Measurements from ENCODE around the gene SLC1A2.

SLC1A2 gene

DNA sequence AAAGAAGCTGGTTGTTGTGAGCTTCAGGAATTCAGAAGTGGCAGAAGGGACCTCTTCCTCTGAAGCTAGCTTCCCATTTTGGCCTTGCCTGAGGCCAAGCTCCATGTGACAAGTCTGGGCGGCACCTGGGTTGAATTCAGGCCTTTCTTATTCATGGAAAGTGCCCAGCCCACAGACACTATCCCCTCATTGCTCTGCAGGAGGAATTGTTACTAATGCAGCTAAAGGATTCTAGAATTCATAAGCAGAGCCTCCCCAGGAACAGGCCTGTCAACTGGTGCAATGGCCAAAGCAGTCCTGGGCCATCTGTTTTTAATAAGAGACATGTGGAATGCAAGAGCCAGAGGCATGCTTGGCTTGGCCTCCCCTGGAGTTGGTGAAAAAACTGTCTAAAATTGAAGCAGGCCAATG is 71.4 kb downstream of the SLC1A2 start:
- DNase-seq, result no peak

DNA sequence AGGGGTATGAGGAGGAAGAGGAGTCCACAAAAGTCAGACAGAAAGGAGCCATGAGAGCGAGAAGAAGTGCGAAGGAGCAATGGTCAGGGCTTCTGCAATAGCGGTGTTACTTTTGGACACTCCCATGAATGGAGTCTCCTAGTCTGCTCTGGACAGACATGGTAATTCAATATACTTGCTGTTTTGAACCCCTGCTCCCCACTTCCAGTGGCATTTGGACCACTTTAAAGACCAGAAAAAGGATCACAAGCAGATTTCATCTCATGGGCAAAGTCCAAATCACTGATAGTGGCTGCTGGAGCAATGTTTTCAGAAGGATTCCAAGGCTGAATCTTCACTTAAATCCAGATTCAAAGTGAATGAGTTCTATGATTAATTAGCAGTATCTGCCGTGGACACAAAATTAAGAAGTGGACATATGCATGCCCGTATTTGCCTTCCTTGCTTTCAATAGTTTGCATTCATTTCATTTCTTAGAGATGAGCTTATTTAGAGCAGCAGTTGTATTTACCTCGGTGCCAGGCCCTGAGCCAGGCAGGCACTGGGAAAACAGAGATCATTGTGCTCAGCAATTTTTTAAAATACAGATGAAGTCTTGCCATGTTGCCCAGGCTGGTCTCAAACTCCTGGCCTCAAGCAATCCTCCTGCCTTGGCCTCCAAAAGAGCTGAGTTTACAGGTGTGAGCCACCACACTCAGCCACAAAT is 72.0 kb downstream of the SLC1A2 start:
- no peak for DNase-seq

DNA sequence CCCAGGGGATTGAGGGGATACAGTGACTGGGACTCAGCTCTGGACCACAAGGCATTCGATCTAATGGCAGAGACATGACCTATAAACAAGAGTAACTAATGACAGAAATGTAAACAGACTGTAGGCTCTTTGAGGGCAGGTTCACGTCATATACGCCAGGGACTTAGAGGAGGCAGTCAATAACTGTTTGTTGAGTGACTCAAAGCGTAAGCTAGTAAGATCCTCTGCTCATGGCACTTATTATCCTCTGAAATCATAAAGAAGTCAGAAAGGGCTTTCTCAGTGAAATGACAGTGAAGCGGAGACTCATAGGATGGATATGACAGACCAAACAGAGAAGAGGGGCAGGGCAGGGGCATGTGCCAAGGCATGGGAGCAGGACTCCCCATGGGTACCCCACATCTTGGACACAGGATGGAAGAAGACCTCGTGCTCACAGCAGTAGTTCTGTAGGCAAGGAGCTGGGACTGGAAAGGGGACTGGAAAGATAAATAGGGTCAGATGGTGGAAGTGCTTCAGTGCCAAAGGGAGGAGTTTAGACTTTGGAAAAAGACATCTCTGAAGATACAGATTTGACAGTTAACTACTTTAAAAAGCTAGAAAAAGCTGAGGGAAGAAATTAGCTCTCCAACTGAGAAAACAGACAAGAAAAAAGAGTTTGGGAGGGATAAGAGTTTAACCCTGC is 72.7 kb downstream of the SLC1A2 start:
- DNase-seq, result no peak

DNA sequence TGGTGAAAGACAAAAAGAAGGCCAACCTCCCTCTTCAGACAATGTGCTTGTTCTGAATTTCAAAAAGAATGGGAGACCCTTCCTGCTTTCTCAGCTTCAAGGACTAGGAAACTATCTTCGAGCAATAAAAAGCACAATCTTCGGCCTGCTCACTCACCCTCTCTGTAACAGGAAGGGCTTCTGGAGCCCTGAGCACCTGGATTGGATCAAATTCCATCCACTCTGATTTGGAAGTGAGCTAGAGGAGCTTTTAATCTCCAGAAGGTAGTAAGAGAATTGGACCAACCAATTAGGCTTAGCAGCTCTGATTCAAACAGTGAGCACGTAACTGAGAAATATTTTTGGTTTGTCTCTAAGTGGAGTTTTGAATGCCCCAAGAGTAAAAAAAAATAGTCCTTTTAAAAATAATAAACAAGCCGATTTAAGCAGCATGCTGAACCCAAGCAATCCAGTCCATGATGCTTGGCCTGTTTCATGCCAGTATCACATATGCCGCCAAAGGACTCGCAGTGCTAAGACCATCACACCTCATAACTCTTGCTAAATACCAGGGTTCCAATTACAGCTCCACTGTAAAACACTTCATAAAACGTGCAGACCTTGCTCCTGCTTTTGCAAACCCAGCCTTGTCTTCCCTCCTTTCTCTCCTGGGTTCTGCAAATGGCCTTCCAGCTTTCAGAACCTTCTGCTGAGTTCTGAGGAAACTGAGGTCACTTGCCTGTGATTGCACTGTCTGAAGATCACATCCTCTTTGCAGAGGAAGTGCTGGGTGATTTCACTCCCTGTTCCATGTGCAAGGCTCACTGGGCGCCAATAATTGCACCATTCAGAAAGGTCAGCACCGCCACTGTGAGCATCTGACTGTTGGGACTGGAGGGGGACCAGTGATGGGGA is 74.4 kb downstream of the SLC1A2 start:
- DNase-seq, result no peak

DNA sequence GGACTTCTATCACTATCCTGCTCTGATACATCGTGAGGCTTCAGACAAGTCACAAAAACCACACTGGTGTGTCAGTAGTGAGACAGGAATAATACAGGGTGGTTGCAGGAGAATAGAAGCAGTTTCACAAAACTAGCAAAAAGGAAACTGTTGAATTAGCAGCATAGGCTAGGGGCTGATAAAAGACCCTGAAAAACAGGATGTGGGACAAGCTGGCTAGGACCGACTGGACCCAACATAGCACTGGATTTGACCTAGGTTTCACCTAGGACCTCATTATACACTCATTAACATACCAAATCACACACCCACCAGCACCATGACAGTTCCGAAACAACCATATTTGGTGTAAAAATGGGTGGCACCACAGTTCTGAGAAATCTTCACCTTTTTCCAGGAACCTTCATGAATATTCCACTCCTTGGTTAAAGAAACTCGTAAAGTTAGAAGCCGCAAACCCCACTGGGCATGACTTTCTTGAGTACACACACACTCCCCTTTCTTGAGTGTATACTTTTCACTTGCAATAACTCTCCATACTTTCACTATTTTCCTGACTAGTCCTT is 76.2 kb downstream of the SLC1A2 start:
- no peak for DNase-seq

GRCh38 chr11:35340715-35341114 is 78.6 kb downstream of the SLC1A2 start:
- DNase-seq, result no peak

- no peak for DNase-seq
Observed at GRCh38 chr11:35340071-35340470, 79.3 kb downstream of the SLC1A2 start.

GRCh38 chr11:35338921-35339320 is 80.4 kb downstream of the SLC1A2 start:
- no peak for DNase-seq

DNA sequence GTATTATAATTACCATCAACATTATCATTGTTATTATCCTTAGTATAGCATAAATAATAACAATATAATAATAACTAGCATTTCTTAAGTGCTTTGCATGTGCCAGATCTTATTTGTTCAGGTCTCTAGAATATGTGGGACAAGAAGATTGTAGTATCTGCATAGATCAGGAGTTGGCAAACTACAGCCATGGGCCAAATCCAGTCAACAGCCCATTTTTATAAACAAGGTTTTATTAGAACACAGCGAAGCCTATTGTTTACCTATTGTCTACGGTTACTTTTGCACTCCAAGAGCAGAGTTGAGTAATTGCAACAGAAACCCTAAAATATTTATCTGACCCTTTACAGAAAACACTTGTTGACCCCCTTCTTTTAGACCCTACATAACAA is 81.4 kb downstream of the SLC1A2 start:
- DNase-seq, result no peak

DNA sequence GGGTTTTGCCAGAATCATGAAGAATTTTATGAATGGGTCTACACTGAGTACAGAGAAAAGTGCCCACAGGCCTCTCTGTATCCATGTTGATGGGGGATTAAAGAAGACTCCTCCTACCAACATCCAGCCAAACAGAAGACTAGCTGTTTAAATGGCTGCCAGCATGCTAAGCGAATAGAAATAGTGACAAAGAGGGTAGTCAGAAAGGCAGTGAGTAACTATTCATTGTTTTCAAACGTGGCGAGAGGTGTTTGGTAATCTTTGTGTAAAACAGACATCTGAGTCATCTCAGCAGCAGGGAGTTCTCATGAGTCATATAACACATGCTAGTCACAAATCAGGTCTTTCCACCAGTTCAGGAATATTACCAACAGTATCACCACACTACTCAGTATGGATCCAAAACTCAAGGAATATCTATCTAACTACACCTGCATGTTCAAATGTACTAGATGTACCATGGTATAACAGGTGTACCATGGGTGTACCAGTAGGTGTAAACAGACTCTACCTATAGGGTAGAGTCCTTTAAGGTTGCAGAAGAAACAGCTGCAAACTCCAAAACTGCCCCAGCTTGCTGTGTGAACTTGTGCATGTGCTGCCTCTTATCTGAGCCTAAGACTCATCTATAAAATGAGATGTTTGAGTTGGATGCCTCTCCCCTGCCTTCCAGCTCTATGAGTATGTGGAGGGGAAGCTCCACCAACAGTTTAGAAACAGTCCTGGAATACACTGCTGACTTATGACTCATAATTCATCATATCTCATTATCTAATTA is 82.0 kb downstream of the SLC1A2 start:
- DNase-seq, result no peak

DNA sequence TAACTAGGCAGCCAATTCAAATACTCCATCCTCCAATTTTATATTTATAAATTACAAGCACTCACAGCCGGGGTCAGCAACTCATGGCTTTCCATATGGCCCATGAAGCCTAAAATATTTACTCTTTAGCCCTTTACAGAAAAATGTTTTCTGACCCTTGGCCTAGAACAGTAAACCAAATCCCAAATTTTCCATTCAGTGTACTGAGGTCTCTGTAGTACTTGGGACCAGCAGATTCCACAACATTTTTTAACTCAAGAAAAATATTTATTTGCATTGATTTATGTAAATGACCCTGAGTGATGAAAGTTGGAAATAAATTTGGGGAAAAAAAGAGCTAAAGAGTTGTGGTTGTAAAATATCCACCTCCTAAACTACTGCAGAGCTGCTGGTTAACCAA is 82.6 kb downstream of the SLC1A2 start:
- no peak for DNase-seq

DNA sequence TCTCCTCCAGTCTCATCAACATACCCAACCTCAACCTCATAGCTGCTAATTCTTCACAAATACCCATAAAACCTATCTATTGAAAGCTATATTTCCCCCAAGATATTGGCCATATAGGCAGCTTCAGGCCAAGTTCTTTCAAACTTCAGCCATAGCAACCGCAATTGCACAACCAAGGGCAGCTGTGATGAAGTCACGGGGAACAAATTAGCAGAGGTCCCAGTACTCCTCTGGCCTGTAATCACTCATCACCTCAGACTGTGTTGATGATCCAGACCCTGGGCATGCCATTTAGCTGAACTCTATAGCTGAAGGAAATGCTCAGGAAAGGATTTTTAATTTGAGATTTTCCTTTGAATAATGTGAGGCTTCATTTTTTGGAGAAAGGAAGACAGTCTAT is 84.1 kb downstream of the SLC1A2 start:
- no peak for DNase-seq

GRCh38 chr11:35334385-35335090 is 84.8 kb downstream of the SLC1A2 start:
- DNase-seq, result peak; percentile 5 to 15

DNA sequence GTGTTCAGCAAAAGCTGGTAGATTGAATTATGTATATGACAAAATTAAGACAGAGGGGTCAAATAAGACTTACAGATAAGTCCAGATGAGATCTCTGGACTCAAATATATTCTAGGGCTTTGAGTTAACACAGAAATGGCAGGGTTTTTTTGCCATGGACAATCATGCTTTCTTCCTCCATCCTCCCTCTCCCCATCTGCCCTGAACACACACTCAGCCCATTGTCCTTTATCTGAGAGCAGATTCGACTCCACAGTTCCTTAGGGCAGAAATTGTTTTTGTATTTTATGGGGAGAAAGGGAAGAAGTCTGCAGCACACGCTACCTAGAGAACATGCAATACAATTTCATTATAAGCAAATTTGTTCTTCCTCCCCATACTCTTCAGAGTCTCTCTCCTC is 86.8 kb downstream of the SLC1A2 start:
- no peak for DNase-seq

GRCh38 chr11:35330931-35331330 is 88.4 kb downstream of the SLC1A2 start:
- DNase-seq, result no peak

DNA sequence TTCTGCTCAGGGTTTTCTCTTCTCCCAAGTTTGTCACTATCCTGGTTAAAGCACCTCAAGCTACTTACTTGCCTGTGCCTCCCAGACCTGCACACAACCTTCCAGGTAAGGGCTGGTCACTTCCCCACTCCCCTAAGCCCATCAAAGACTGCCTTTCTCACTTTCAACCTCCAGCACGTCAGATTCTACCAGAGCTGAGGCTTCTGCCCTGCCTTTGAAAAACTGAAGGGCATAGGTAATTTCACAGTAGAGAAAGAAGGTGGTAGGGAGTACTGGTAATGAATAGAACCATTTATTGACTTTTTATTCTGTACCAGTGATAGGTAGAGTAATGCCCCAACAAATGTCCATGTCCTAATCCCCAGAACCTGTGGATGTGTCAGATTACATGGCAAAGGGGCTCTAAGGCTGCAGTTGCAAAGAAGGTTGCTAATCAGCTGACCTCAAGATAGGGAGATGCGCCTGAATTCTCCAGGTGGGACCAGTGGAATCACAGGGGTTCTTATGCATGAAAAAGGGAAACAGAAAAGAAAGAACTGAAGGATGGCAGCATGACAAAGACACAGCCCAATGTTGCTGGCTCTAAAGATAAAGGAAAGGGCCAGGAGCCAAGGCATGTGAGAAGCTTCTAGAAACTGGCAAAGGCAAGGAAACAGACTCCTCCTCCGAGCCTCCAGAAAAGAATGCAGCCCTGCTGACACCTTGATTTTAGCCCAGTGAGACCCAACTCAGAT is 89.0 kb downstream of the SLC1A2 start:
- DNase-seq, result no peak

DNA sequence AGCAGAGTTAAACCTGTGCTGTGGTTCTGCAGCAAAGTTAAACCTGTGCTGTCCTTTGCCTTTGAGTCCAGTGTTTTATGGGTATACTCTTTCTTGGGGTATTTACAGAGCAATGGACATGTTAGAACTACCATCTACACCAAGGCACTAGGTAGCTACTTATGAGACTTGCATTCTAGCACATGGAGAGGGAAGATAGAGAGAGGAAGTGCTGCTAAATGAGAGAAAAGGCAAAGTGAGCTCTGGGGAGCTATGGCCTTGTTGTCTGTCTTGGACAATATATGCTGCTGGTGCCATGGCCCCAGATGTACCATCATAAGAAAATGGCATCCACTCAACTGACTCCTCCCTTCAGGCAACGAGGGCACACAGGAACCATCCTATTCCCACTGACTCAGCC is 91.5 kb downstream of the SLC1A2 start:
- DNase-seq, result no peak

DNA sequence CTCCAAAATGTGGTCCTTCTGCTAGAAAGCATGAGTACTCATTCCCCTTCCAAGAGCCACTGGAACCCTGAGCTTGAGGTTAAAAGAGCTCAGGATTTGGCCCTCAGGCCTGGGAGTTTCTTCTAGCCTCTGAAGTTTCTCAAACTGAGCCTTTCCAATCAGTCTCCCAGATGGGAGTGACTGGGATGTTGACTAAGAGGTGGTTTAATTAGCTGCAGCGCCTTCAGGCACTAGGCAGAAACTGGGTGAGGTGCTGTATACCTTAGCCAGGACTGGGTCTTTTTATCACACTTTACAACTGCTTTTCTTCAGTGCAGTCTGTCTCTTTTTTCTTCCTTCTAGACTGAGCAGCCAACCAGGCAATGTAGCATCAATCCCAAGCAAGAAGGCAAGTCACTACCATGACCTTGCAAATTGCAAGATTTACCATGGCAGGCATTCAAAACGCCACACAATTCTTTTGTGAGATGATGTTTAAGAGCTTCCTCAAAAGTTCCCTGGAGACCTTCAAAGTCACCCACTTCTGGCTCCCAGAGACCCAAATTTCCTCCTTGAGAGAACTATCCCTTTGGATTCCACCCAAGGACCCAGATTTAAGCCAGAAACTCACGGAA is 93.0 kb downstream of the SLC1A2 start:
- no peak for DNase-seq

DNA sequence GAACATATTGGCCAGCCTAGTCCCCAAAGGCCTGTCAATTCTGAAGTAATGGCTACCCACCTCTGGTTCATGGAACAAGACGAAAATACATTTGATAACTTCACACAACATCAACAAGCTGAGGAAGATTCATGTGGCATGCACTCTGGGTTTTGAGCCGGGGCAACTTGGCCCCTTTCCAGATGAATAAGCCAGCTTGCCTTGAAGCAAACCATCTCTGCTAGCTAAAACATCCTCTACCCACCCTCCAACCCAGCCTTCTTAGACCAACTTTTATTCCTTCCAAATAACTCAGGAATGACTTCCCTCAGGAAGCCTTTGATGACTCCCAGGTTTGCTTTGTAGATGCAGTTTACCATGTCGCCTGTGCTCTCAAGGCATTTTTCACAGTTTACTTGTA is 94.4 kb downstream of the SLC1A2 start:
- DNase-seq, result no peak

- DNase-seq, result no peak
Observed at GRCh38 chr11:35324183-35324886, 95.0 kb downstream of the SLC1A2 start.

All from SHP77 (cell line).